IMR-90 (cell line): Measurements from ENCODE around the gene CNTRL. TPM values are rescaled to one million over a fixed set of nuclear protein-coding genes. Genes with fewer than 3 reads are reported as not detected.
A peak's percentile ranks its signal among the peaks of the same experiment; 100 is the strongest.

Experiments
- ATAC-seq: fragments of 200-7000 bp; cut with Tn5 transposase; 2 replicates; pipeline ENCODE4 v1.9.1; 2020; ENCODE audit warnings: low read depth, mild to moderate bottlenecking, moderate library complexity
- BruUV-seq: library from RNA; stranded (reverse); fragments of 400-500 nt; replicated peaks from 2 replicates; lab custom pipeline; 2021; lab: Mats Ljungman, UMichigan
- CTCF ChIA-PET: fragments of 300-600 bp; formaldehyde crosslinking; extraction: SDS; loops from one replicate; lab custom pipeline; 2021; ENCODE audit warnings: antibody characterized with exemption; lab: Yijun Ruan, JAX
- POLR2A ChIA-PET: fragments of 300-600 bp; sonication (Branson Sonifier 250); formaldehyde crosslinking; loops from one replicate; lab custom pipeline; 2022; ENCODE audit warnings: antibody characterized with exemption; ENCODE audit not compliant: unreplicated experiment; lab: Charles Lee
- DNase-seq: peaks from one replicate; pipeline ENCODE4 v3.0.0; 2013
- H2AFZ ChIP-seq: replicated peaks from 2 replicates; pipeline ENCODE3; 2013; ENCODE audit warnings: low read length, mild to moderate bottlenecking; ENCODE audit not compliant: poor library complexity
- H2AK5ac ChIP-seq: 2 replicates; pipeline ENCODE4 v1.6.1; 2013; ENCODE audit warnings: low read depth, low read length, inconsistent platforms
- H2AK9ac ChIP-seq: replicated peaks from 2 replicates; pipeline ENCODE3; 2013; ENCODE audit warnings: mild to moderate bottlenecking, low read depth, low read length, moderate library complexity; ENCODE audit not compliant: poor library complexity
- H2BK120ac ChIP-seq: 2 replicates; pipeline ENCODE4 v1.6.1; 2013; ENCODE audit warnings: low read depth, low read length, inconsistent platforms
- H2BK15ac ChIP-seq: 3 replicates; pipeline ENCODE4 v1.6.1; 2013; ENCODE audit warnings: low read depth, low read length, inconsistent platforms
- H2BK20ac ChIP-seq: 2 replicates; pipeline ENCODE4 v1.6.1; 2013; ENCODE audit warnings: low read depth, mild to moderate bottlenecking, inconsistent platforms, low read length, moderate library complexity
- H2BK5ac ChIP-seq: 2 replicates; pipeline ENCODE4 v1.6.1; 2013; ENCODE audit warnings: mild to moderate bottlenecking, low read depth, low read length, inconsistent platforms; ENCODE audit not compliant: poor library complexity, severe bottlenecking
- H3K14ac ChIP-seq: replicated peaks from 2 replicates; pipeline ENCODE4 v1.6.1; 2013; ENCODE audit warnings: low read depth, low read length, inconsistent platforms
- H3K18ac ChIP-seq: 2 replicates; pipeline ENCODE4 v1.6.1; 2013; ENCODE audit warnings: low read depth, low read length, control low read depth
- H3K23ac ChIP-seq: 2 replicates; pipeline ENCODE4 v1.6.1; 2013; ENCODE audit warnings: low read depth, low read length, inconsistent platforms
- H3K27ac ChIP-seq: 2 replicates; pipeline ENCODE4 v1.5.1; 2013; ENCODE audit warnings: mild to moderate bottlenecking, control low read depth, low read length; ENCODE audit not compliant: insufficient read depth
- H3K27me3 ChIP-seq: 2 replicates; pipeline ENCODE4 v1.6.1; 2013; ENCODE audit warnings: low read length; ENCODE audit not compliant: control insufficient read depth, insufficient read depth
- H3K36me3 ChIP-seq: 2 replicates; pipeline ENCODE4 v1.6.1; 2013; ENCODE audit warnings: low read length, mixed read lengths; ENCODE audit not compliant: control insufficient read depth, insufficient read depth
- H3K4ac ChIP-seq: 2 replicates; pipeline ENCODE4 v1.6.1; 2013; ENCODE audit warnings: low read depth, low read length, inconsistent platforms
- H3K4me1 ChIP-seq: 2 replicates; pipeline ENCODE4 v1.6.1; 2013; ENCODE audit warnings: low read length, mixed read lengths; ENCODE audit not compliant: control insufficient read depth, insufficient read depth
- H3K4me2 ChIP-seq: 2 replicates; pipeline ENCODE4 v1.6.1; 2013; ENCODE audit warnings: low read depth, mild to moderate bottlenecking, control low read depth, low read length, moderate library complexity
- H3K4me3 ChIP-seq: 2 replicates; pipeline ENCODE4 v1.5.1; 2013; ENCODE audit warnings: low read depth, mild to moderate bottlenecking, control low read depth, low read length, moderate library complexity; ENCODE audit not compliant: insufficient read depth
- H3K56ac ChIP-seq: 2 replicates; pipeline ENCODE4 v1.6.1; 2013; ENCODE audit warnings: low read length, inconsistent platforms; ENCODE audit not compliant: insufficient read depth; ENCODE audit errors: extremely low read depth
- H3K79me1 ChIP-seq, 2 experiments: 2 replicates each; pipeline ENCODE4 v1.6.1; 2013; ENCODE audit warnings: low read length in 2 of 2, inconsistent platforms in 1 of 2, low read depth in 1 of 2
- H3K9ac ChIP-seq: 2 replicates; pipeline ENCODE4 v1.6.1; 2013; ENCODE audit warnings: low read depth, low read length, control low read depth
- H3K9me1 ChIP-seq: 2 replicates; pipeline ENCODE4 v1.6.1; 2013; ENCODE audit warnings: low read length, inconsistent platforms; ENCODE audit not compliant: insufficient read depth
- H3K9me3 ChIP-seq: 2 replicates; pipeline ENCODE4 v1.6.1; 2013; ENCODE audit warnings: low read length; ENCODE audit not compliant: control insufficient read depth, insufficient read depth
- H4K20me1 ChIP-seq: 2 replicates; pipeline ENCODE4 v1.6.1; 2013; ENCODE audit warnings: low read length, inconsistent platforms; ENCODE audit not compliant: insufficient read depth
- H4K5ac ChIP-seq: 2 replicates; pipeline ENCODE4 v1.6.1; 2013; ENCODE audit warnings: mild to moderate bottlenecking, low read depth, low read length, control low read depth
- H4K8ac ChIP-seq, 2 experiments: 2 replicates each; pipeline ENCODE4 v1.6.1; 2013; ENCODE audit warnings: low read depth in 2 of 2, low read length in 2 of 2, control low read depth in 1 of 2, inconsistent platforms in 1 of 2
- H4K91ac ChIP-seq: 2 replicates; pipeline ENCODE4 v1.6.1; 2013; ENCODE audit warnings: low read depth, low read length, inconsistent platforms; ENCODE audit not compliant: insufficient read depth
- BHLHE40 ChIP-seq: fragments of 150-350 bp; IDR thresholded peaks from 2 replicates; pipeline ENCODE4 v1.6.1; 2016; ENCODE audit warnings: mild to moderate bottlenecking, low read depth, low read length
- CEBPB ChIP-seq: IDR thresholded peaks from 2 replicates; pipeline ENCODE4 v1.6.1; 2012; ENCODE audit warnings: low read depth, low read length, improper control_type of control experiment
- MAFK ChIP-seq: IDR thresholded peaks from 2 replicates; pipeline ENCODE4 v1.6.1; 2012; ENCODE audit warnings: low read depth, low read length, improper control_type of control experiment
- MAZ ChIP-seq: IDR thresholded peaks from 2 replicates; pipeline ENCODE4 v1.6.1; 2012; ENCODE audit warnings: low read depth, mild to moderate bottlenecking, low read length, improper control_type of control experiment, moderate library complexity, borderline replicate concordance
- MXI1 ChIP-seq: IDR thresholded peaks from 2 replicates; pipeline ENCODE4 v1.6.1; 2012; ENCODE audit warnings: low read depth, mild to moderate bottlenecking, low read length, moderate library complexity, borderline replicate concordance
- NFE2L2 ChIP-seq: fragments of 150-350 bp; IDR thresholded peaks from 2 replicates; pipeline ENCODE4 v1.6.1; 2016; ENCODE audit warnings: low read depth, mild to moderate bottlenecking, low read length
- POLR2A ChIP-seq: IDR thresholded peaks from 2 replicates; pipeline ENCODE4 v1.6.1; 2012; ENCODE audit warnings: mild to moderate bottlenecking, low read depth, low read length
- RAD21 ChIP-seq: IDR thresholded peaks from 2 replicates; pipeline ENCODE4 v1.6.1; 2012; ENCODE audit warnings: low read length, improper control_type of control experiment
- RCOR1 ChIP-seq: IDR thresholded peaks from 2 replicates; pipeline ENCODE4 v1.6.1; 2012; ENCODE audit warnings: mild to moderate bottlenecking, low read length, improper control_type of control experiment; ENCODE audit not compliant: insufficient replicate concordance
- RFX5 ChIP-seq: IDR thresholded peaks from 2 replicates; pipeline ENCODE4 v1.8.0; 2012; ENCODE audit warnings: low read depth, mild to moderate bottlenecking, low read length, moderate library complexity
- SMC3 ChIP-seq: fragments of 150-350 bp; IDR thresholded peaks from 2 replicates; pipeline ENCODE4 v1.6.1; 2016; ENCODE audit warnings: low read depth, mild to moderate bottlenecking, antibody characterized with exemption, low read length, moderate library complexity
- USF2 ChIP-seq: fragments of 150-350 bp; IDR thresholded peaks from 2 replicates; pipeline ENCODE4 v1.6.1; 2017; ENCODE audit warnings: mild to moderate bottlenecking, antibody characterized with exemption, low read length, low read depth
- WGBS, 2 experiments: methylation state at CpG; one replicate each; pipeline versions ENCODE4 v1.1.5 to v1.1.7; 2013; ENCODE audit warnings: missing lambda C conversion rate in 2 of 2; ENCODE audit not compliant: insufficient read length in 1 of 2; ENCODE audit errors: extremely low coverage in 2 of 2; 5-methylcytosine and 5-hydroxymethylcytosine counted together
- dilution Hi-C: fragments of 300-500 bp; cut with HindIII; formaldehyde crosslinking; loops from one replicate; pipeline ENCODE4 v1.14.3; 2018; ENCODE audit warnings: low sequenced_read_pairs; ENCODE audit not compliant: unreplicated experiment
- in situ Hi-C: fragments of 300-500 bp; cut with MboI; formaldehyde crosslinking; loops from 3 replicates; pipeline ENCODE4 v1.14.3; 2019; ENCODE audit warnings: low sequenced_read_pairs, inconsistent platforms, mixed read lengths
- intact Hi-C: fragments of 100-400 bp; cut with micrococcal nuclease; formaldehyde crosslinking; loops from 2 replicates; pipeline ENCODE4 v1.10.0; 2022
- polyA plus RNA-seq, 3 experiments: library from polyadenylated mRNA; depleted of rRNA; stranded (reverse); fragments of >200 nt; gene quantifications; 2 replicates each; pipeline ENCODE4 v1.2.3, GENCODE V29; 2012; ENCODE audit warnings: low replicate concordance in 1 of 3
- total RNA-seq: library from RNA; depleted of rRNA; stranded (reverse); fragments of >200 nt; gene quantifications from 2 replicates; pipeline ENCODE4 v1.2.3, GENCODE V29; 2012
- TF ChIP-seq, protein P1 (sequence below): fragments of 150-350 bp; IDR thresholded peaks from 2 replicates; pipeline ENCODE4 v1.6.1; 2016; ENCODE audit warnings: low read depth, mild to moderate bottlenecking, low read length, moderate library complexity, borderline replicate concordance
- TF ChIP-seq, protein P2 (sequence below): conservative IDR thresholded peaks from 2 replicates; pipeline ENCODE4 v1.5.1; 2012; ENCODE audit warnings: mild to moderate bottlenecking, low read depth, low read length, improper control_type of control experiment

Gene CNTRL
- total and polyA plus RNA-seq, 2 of the 4 experiments (the other 2 are of a cell fraction) = 4.5 to 7.3 TPM

DNA sequence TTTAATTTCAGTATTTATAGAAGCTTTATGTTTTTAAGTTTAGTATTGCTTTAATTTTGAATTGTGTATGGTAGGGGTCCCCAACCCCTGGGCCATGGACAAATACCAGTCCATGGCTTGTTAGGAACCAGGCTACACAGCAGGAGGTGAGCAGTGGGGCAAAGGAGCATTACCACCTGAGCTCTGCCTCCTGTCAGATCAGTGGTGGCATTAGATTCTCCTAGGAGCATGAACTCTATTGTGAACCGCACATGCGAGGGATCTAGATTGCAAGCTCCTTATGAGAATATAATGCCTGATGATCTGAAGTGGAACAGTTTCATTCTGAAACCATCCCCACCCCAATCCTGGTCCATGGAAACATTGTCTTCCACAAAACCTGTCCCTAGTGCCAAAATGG lies 26.6 kb upstream of the CNTRL start:
- H3K27ac ChIP-seq = peak overlapping the region; percentile 16; the same call in 1 of the 2 replicates
- POLR2A ChIA-PET = no interaction called here
- no peak overlapping the region for H3K23ac ChIP-seq
- TF ChIP-seq NFE2L2 (no peak), CEBPB (no peak), USF2 (no peak), POLR2A (no peak), RCOR1 (no peak), MAFK (no peak), BHLHE40 (no peak), MXI1 (no peak), RAD21 (no peak), SMC3 (no peak), MAZ (no peak), RFX5 (no peak)
- TF ChIP-seq, protein P1, sequence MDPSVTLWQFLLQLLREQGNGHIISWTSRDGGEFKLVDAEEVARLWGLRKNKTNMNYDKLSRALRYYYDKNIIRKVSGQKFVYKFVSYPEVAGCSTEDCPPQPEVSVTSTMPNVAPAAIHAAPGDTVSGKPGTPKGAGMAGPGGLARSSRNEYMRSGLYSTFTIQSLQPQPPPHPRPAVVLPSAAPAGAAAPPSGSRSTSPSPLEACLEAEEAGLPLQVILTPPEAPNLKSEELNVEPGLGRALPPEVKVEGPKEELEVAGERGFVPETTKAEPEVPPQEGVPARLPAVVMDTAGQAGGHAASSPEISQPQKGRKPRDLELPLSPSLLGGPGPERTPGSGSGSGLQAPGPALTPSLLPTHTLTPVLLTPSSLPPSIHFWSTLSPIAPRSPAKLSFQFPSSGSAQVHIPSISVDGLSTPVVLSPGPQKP = no peak
- TF ChIP-seq, protein P2, sequence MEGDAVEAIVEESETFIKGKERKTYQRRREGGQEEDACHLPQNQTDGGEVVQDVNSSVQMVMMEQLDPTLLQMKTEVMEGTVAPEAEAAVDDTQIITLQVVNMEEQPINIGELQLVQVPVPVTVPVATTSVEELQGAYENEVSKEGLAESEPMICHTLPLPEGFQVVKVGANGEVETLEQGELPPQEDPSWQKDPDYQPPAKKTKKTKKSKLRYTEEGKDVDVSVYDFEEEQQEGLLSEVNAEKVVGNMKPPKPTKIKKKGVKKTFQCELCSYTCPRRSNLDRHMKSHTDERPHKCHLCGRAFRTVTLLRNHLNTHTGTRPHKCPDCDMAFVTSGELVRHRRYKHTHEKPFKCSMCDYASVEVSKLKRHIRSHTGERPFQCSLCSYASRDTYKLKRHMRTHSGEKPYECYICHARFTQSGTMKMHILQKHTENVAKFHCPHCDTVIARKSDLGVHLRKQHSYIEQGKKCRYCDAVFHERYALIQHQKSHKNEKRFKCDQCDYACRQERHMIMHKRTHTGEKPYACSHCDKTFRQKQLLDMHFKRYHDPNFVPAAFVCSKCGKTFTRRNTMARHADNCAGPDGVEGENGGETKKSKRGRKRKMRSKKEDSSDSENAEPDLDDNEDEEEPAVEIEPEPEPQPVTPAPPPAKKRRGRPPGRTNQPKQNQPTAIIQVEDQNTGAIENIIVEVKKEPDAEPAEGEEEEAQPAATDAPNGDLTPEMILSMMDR = no peak
- H3K9me1 ChIP-seq = no peaks in the 10 kb centered on the region; the same call in 1 of the 2 replicates
- H3K14ac ChIP-seq = no peak overlapping the region
- no peak overlapping the region; the same call in 1 of the 2 replicates for H3K4ac ChIP-seq
- peaks cover 2% of the 10 kb centered on the region for H3K4me1 ChIP-seq
- no peak overlapping the region for H3K56ac ChIP-seq
- no peaks in the 10 kb centered on the region for H3K79me1 ChIP-seq
- peak overlapping the region; percentile 29; the same call in 1 of the 2 replicates for H3K18ac ChIP-seq
- in situ Hi-C loops = no loop called here
- peak; percentile 40 for ATAC-seq
- H3K36me3 ChIP-seq = no peaks in the 10 kb centered on the region
- no peaks in the 10 kb centered on the region for H3K9me3 ChIP-seq
- H2BK15ac ChIP-seq = no peak overlapping the region
- dilution Hi-C loops = no loop called here
- no peaks in the 10 kb centered on the region for H4K20me1 ChIP-seq
- H2BK5ac ChIP-seq = no peak overlapping the region
- no peak overlapping the region for H2AK9ac ChIP-seq
- no peak overlapping the region for H3K4me3 ChIP-seq
- no peak overlapping the region for H2AFZ ChIP-seq
- intact Hi-C loops = no loop called here
- H3K4me2 ChIP-seq = no peak overlapping the region
- 0 out of 2 replicates have a peak overlapping the region, but pooled peaks have one; percentile 0 for H2BK20ac ChIP-seq
- H3K9ac ChIP-seq = no peak overlapping the region
- H2AK5ac ChIP-seq = peak overlapping the region; percentile 14; the same call in 1 of the 2 replicates
- BruUV-seq = no TSS peak
- CTCF ChIA-PET = interaction anchor here (0.6 to 1.0 kb wide), 3 partner anchors 12 to 117 kb away, joined by 3 read pairs; no protein-coding TSS in a partner anchor
- H3K27me3 ChIP-seq = no peaks in the 10 kb centered on the region
- WGBS, 2 experiments = no CpG with 5 or more reads among the region's 2 CpGs
- H4K8ac ChIP-seq = no peak overlapping the region
- DNase-seq = no peak
- no peak overlapping the region; the same call in 1 of the 2 replicates for H4K91ac ChIP-seq
- peak overlapping the region; percentile 39; the same call in 1 of the 2 replicates for H4K5ac ChIP-seq
- peak overlapping the region; percentile 24 for H2BK120ac ChIP-seq
